ENCODE measurements around the gene EIF4A3.

EIF4A3 gene

GRCh38 chr17:80169107-80169506 lies 22.2 kb upstream of the EIF4A3 start:
- ChIA-PET POLR2A (no interaction called here), CTCF (no interaction called here)
- no peak for TF ChIP-seq CTCF (IDR thresholded peaks at IDR 0.05; ENCODE audit: control extremely low read depth, extremely low read depth, low read depth, missing control alignments)
- no peak for DNase-seq (ENCODE audit: extremely low spot score)

DNA sequence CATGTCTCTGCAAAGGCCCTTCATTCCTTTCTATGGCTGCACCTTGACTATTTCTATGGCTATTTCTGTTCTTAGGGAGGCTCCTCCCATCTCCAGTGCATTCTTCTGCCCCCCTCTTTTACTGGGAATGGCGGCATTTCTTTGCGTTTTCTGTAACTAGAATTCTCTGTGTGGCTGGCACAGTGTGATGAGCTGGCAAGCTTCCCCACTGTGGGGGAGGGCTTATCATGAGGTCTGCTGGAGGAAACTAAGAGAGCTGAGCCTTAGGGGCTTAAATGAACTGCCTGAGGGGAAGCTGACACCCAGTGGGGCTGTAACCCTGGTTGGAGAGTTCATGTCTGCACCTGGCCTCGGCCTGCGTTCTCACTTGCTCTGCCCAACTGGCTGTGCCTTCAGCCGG lies 21.4 kb upstream of the EIF4A3 start:
- POLR2A ChIA-PET, result no interaction called here

GRCh38 chr17:80166446-80166845 lies 19.5 kb upstream of the EIF4A3 start:
- no peak for DNase-seq (ENCODE audit: extremely low spot score)
- TF ChIP-seq CTCF (IDR thresholded peaks at IDR 0.05; ENCODE audit: control extremely low read depth, extremely low read depth, low read depth, missing control alignments), result no peak
- ChIA-PET POLR2A (interaction anchor here (0.7 kb wide), 2 partner anchors 41 to 98 kb away, joined by 3 to 4 read pairs; no protein-coding TSS in a partner anchor), CTCF (no interaction called here)

More for the DNA sequence above, 21.4 kb upstream of the EIF4A3 start:
- CTCF ChIA-PET, result interaction anchor here (1.3 kb wide), 1 partner anchor 28 kb away, joined by 5 read pairs; no protein-coding TSS in a partner anchor
- TF ChIP-seq CTCF (IDR thresholded peaks at IDR 0.05; ENCODE audit: control extremely low read depth, extremely low read depth, low read depth, missing control alignments), result no peak
- no peak for DNase-seq (ENCODE audit: extremely low spot score)

GRCh38 chr17:80164185-80164584 lies 17.3 kb upstream of the EIF4A3 start:
- CTCF ChIA-PET, result interaction anchor here (1.3 to 1.9 kb wide), 2 partner anchors 8 to 31 kb away, joined by 3 to 6 read pairs; no protein-coding TSS in a partner anchor
- POLR2A ChIA-PET, result interaction anchor here (1.4 kb wide), 1 partner anchor 18 kb away, joined by 4 read pairs; no protein-coding TSS in a partner anchor
- no peak for DNase-seq (ENCODE audit: extremely low spot score)
- TF ChIP-seq CTCF (IDR thresholded peaks at IDR 0.05; ENCODE audit: control extremely low read depth, extremely low read depth, low read depth, missing control alignments), result no peak

GRCh38 chr17:80163336-80163735 lies 16.4 kb upstream of the EIF4A3 start:
- ChIA-PET CTCF (interaction anchor here (1.4 to 1.9 kb wide), 2 partner anchors 9 to 32 kb away, joined by 6 read pairs; no protein-coding TSS in a partner anchor), POLR2A (interaction anchor here (0.6 to 1.4 kb wide), 2 partner anchors 15 to 18 kb away, joined by 4 to 5 read pairs; no protein-coding TSS in a partner anchor)
- no peak for DNase-seq (ENCODE audit: extremely low spot score)
- TF ChIP-seq CTCF (IDR thresholded peaks at IDR 0.05; ENCODE audit: control extremely low read depth, extremely low read depth, low read depth, missing control alignments), result no peak

- POLR2A ChIA-PET, result no interaction called here
- no peak for TF ChIP-seq CTCF (IDR thresholded peaks at IDR 0.05; ENCODE audit: control extremely low read depth, extremely low read depth, low read depth, missing control alignments)
- CTCF ChIA-PET, result interaction anchor here (1.0 kb wide), 1 partner anchor 36 kb away, joined by 3 read pairs; no protein-coding TSS in a partner anchor
- DNase-seq (ENCODE audit: extremely low spot score), result no peak
Observed at GRCh38 chr17:80160536-80160935, 13.6 kb upstream of the EIF4A3 start.
